Spleen (tissue), 11 donors: Measurements from ENCODE around the gene GPR156. TPM values are rescaled to one million over a fixed set of nuclear protein-coding genes. Genes with fewer than 3 reads are reported as not detected.

ENCODE experiments used
- DNase-seq: peaks from one replicate; pipeline ENCODE4 v3.0.0-alpha.2; 2020
- H3K27ac ChIP-seq, 8 donors: fragments of 200-600 bp; sonication (generic) in 7 of 8; 1 replicate in 4 of 8; 2 replicates in 4 of 8; pipeline versions ENCODE4 v1.5.0 to v1.8.0; 2016 to 2021; ENCODE audit warnings: inconsistent platforms in 4 of 8, mild to moderate bottlenecking in 4 of 8, moderate library complexity in 1 of 8
- H3K27me3 ChIP-seq, 7 donors: fragments of 200-600 bp; sonication (generic) in 6 of 7; replicated peaks in 1 of 7; 1 replicate in 4 of 7; 2 replicates in 3 of 7; pipeline versions ENCODE4 v1.5.0 to v1.8.0; 2016 to 2021; ENCODE audit warnings: inconsistent platforms in 3 of 7, mild to moderate bottlenecking in 1 of 7
- H3K36me3 ChIP-seq, 6 donors: fragments of 200-600 bp; sonication (generic) in 5 of 6; 1 replicate in 4 of 6; 2 replicates in 2 of 6; pipeline versions ENCODE4 v1.5.0 to v1.8.0; 2016 to 2021; ENCODE audit warnings: inconsistent platforms in 2 of 6
- H3K4me1 ChIP-seq, 6 donors: fragments of 200-600 bp; sonication (generic) in 5 of 6; 1 replicate in 3 of 6; 2 replicates in 3 of 6; pipeline versions ENCODE4 v1.5.0 to v1.8.0; 2016 to 2021; ENCODE audit warnings: inconsistent platforms in 3 of 6
- H3K4me3 ChIP-seq, 8 donors: fragments of 200-600 bp; sonication (generic) in 7 of 8; 1 replicate in 4 of 8; 2 replicates in 4 of 8; pipeline versions ENCODE4 v1.5.0 to v1.8.0; 2016 to 2021; ENCODE audit warnings: inconsistent platforms in 4 of 8, mild to moderate bottlenecking in 4 of 8, moderate library complexity in 2 of 8
- H3K9me3 ChIP-seq, 8 donors: fragments of 200-600 bp; sonication (generic) in 7 of 8; 1 replicate in 4 of 8; 2 replicates in 4 of 8; pipeline versions ENCODE4 v1.5.0 to v1.8.0; 2016 to 2021; ENCODE audit warnings: inconsistent platforms in 4 of 8
- CTCF ChIP-seq, 11 experiments: fragments of 200-600 bp in 7 of 11; fragments of 450-650 bp in 4 of 11; sonication (generic) in 4 of 11; IDR thresholded peaks in 8 of 11; conservative IDR thresholded peaks in 3 of 11; 1 replicate in 7 of 11; 2 replicates in 4 of 11; pipeline versions ENCODE4 v1.4.0 to v1.8.0; 2016 to 2021; ENCODE audit warnings: antibody characterized with exemption in 11 of 11, inconsistent platforms in 4 of 11, mild to moderate bottlenecking in 1 of 11
- POLR2A ChIP-seq, 3 donors: fragments of 450-650 bp; IDR thresholded peaks; one replicate each; pipeline ENCODE4 v1.5.1; 2017; ENCODE audit warnings: antibody characterized with exemption in 3 of 3, mild to moderate bottlenecking in 1 of 3
- POLR2AphosphoS5 ChIP-seq, 3 donors: sonication (generic); formaldehyde crosslinking; IDR thresholded peaks; one replicate each; pipeline ENCODE4 v1.5.1; 2017; ENCODE audit warnings: antibody characterized with exemption in 3 of 3
- WGBS, 5 donors: extraction: QIAGEN DNeasy Blood & Tissue Kit in 3 of 5; methylation state at CpG; one replicate each; pipeline versions ENCODE4 v1.1.5 to v1.1.7; 2013 to 2018; 5-methylcytosine and 5-hydroxymethylcytosine counted together
- intact Hi-C: fragments of 100-400 bp; cut with DNase I; formaldehyde crosslinking; loops from one replicate; pipeline ENCODE4 v1.15.0; 2023; ENCODE audit warnings: low total_unique reads
- polyA plus RNA-seq, 3 donors: library from polyadenylated mRNA; stranded (reverse); fragments of 200-250 nt; gene quantifications; one replicate each; pipeline ENCODE4 v1.2.1, GENCODE V29; 2013
- total RNA-seq, 7 donors: library from RNA; depleted of rRNA in 3 of 7; stranded (reverse); fragments of >200 nt in 3 of 7; fragmentation: NEBNext Ultra II Directional in 4 of 7; extraction: Animal tissue kit (Norgen Biotek cat#: 25700) in 4 of 7; gene quantifications; one replicate each; pipeline versions ENCODE4 v1.1.0 to v1.2.1, GENCODE V29; 2016 to 2021
- donor health status: healthy with polysubstance abuse.
- donor health status: DM: no; HTN: no; CAD: no; lungs with moderate emphysema.
- donor health status: DM: no; HTN: no; CAD: no.
- donor health status: Bipolar disorder and iron deficiency.
- donor health status: healthy.
- donor health status: DM: no; HTN: no; CAD: no.
- donor health status: DM: yes; HTN: yes; CAD: no.

GPR156 gene
- total and polyA plus RNA-seq, 10 donors = 0.03 to 0.41 (median 0.18) TPM; not detected in 4

- intact Hi-C loops = no loop called here
- Histone ChIP-seq H3K9me3 (no peaks in the 10 kb centered on the region), H3K36me3 (no peaks in the 10 kb centered on the region), H3K27me3 (no peaks in the 10 kb centered on the region), H3K4me3 (no peak overlapping the region), H3K27ac (no peak overlapping the region), H3K4me1 (no peaks in the 10 kb centered on the region)
- no peak for DNase-seq
- WGBS, 5 donors = 69 to 93% (median 87%) methylated on average over 5 of the region's 5 CpGs
- TF ChIP-seq POLR2AphosphoS5 (IDR thresholded peaks at IDR 0.05) = no peak
- no peak for TF ChIP-seq CTCF (IDR thresholded peaks at IDR 0.05 in 8 of 11, conservative IDR thresholded peaks at IDR 0.05 in 3 of 11)
- no peak for TF ChIP-seq POLR2A (IDR thresholded peaks at IDR 0.05)
These were observed 19.0 kb downstream of the GPR156 start for GRCh38 chr3:120265989-120266388.

DNA sequence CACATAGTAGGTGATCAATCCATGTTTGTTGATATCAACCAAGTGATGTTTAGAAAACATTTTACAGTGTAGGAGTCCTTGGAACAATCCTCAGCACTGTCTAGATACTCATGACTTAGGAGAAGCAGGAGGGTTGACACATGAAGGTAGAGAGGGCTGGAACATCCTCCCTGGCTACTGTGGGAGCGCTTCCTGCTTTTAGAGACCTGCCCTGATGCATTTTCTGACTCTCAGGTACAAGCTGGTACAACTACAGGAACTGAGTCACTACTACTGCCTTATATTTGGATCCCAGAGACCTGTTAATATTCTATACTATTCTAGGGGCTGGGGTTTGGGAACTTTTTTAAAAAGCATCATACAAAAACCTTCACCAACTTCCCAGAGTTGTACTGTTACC, 20.1 kb downstream of the GPR156 start:
- H3K27ac ChIP-seq = no peak overlapping the region
- DNase-seq = no peak
- TF ChIP-seq POLR2AphosphoS5 (IDR thresholded peaks at IDR 0.05) = no peak
- no peak overlapping the region for H3K4me3 ChIP-seq
- H3K4me1 ChIP-seq = no peaks in the 10 kb centered on the region
- no peaks in the 10 kb centered on the region for H3K27me3 ChIP-seq
- H3K36me3 ChIP-seq = no peaks in the 10 kb centered on the region
- no peaks in the 10 kb centered on the region for H3K9me3 ChIP-seq
- 71 to 100% (median 93%) methylated on average over 1 of the region's 1 CpG for WGBS, 5 donors
- intact Hi-C loops = no loop called here

GRCh38 chr3:120263792-120264191, 21.2 kb downstream of the GPR156 start:
- Histone ChIP-seq H3K9me3 (no peaks in the 10 kb centered on the region), H3K4me3 (no peak overlapping the region), H3K36me3 (no peaks in the 10 kb centered on the region), H3K27me3 (no peaks in the 10 kb centered on the region), H3K4me1 (no peaks in the 10 kb centered on the region), H3K27ac (no peak overlapping the region)
- WGBS, 5 donors = 49 to 73% (median 70%) methylated on average over 5 of the region's 5 CpGs
- intact Hi-C loops = no loop called here
- no peak for TF ChIP-seq POLR2A (IDR thresholded peaks at IDR 0.05)
- TF ChIP-seq POLR2AphosphoS5 (IDR thresholded peaks at IDR 0.05) = no peak
- no peak for TF ChIP-seq CTCF (IDR thresholded peaks at IDR 0.05 in 8 of 11, conservative IDR thresholded peaks at IDR 0.05 in 3 of 11)
- DNase-seq = peak; percentile 38

- Histone ChIP-seq H3K9me3 (peaks cover 0 to 33% (median 21%) of the 10 kb centered on the region in 8 donors), H3K4me1 (no peaks in the 10 kb centered on the region), H3K27ac (no peak overlapping the region), H3K36me3 (no peaks in the 10 kb centered on the region), H3K4me3 (no peak overlapping the region), H3K27me3 (no peaks in the 10 kb centered on the region)
- DNase-seq = no peak
- no peak for TF ChIP-seq CTCF (IDR thresholded peaks at IDR 0.05 in 8 of 11, conservative IDR thresholded peaks at IDR 0.05 in 3 of 11)
- no peak for TF ChIP-seq POLR2A (IDR thresholded peaks at IDR 0.05)
- no peak for TF ChIP-seq POLR2AphosphoS5 (IDR thresholded peaks at IDR 0.05)
- intact Hi-C loops = no loop called here
- WGBS, 5 donors = 68 to 91% (median 79%) methylated on average over 1 of the region's 1 CpG
These were observed 27.0 kb downstream of the GPR156 start for GRCh38 chr3:120258009-120258408.

- DNase-seq = no peak
- no peak for TF ChIP-seq POLR2AphosphoS5 (IDR thresholded peaks at IDR 0.05)
- no peak for TF ChIP-seq POLR2A (IDR thresholded peaks at IDR 0.05)
- TF ChIP-seq CTCF (IDR thresholded peaks at IDR 0.05 in 8 of 11, conservative IDR thresholded peaks at IDR 0.05 in 3 of 11) = no peak
- H3K4me1 ChIP-seq = peaks cover 0 to 3% (median 0%) of the 10 kb centered on the region in 6 donors
- H3K27ac ChIP-seq = no peak overlapping the region
- no peaks in the 10 kb centered on the region for H3K36me3 ChIP-seq
- intact Hi-C loops = loop anchor here (5.0 kb wide), 1 partner anchor 312 kb away; no protein-coding TSS in a partner anchor
- H3K9me3 ChIP-seq = no peaks in the 10 kb centered on the region
- peaks cover 0 to 9% (median 0%) of the 10 kb centered on the region in 7 donors for H3K27me3 ChIP-seq
- H3K4me3 ChIP-seq = no peak overlapping the region
These were observed 39.6 kb downstream of the GPR156 start for GRCh38 chr3:120245386-120245785.
